DND-41 (cell line): Measurements from ENCODE around the gene RNASEH2A.

Experiments
- ATAC-seq: fragments of 200-7000 bp; cut with Tn5 transposase; 3 replicates; pipeline ENCODE4 v1.9.1; 2021; ENCODE audit warnings: low read depth; ENCODE audit not compliant: insufficient read depth
- DNase-seq: peaks from one replicate; pipeline ENCODE4 v3.0.0-alpha.2; 2020
- H2AFZ ChIP-seq: 2 replicates; pipeline ENCODE4 v1.6.0; 2012; ENCODE audit warnings: low read depth, low read length
- H3K27ac ChIP-seq: 2 replicates; pipeline ENCODE4 v1.5.1; 2012; ENCODE audit warnings: low read length, inconsistent platforms
- H3K27me3 ChIP-seq: fragments of 200-600 bp; sonication (generic); 2 replicates; pipeline ENCODE4 v1.6.0; 2012; ENCODE audit warnings: low read length, mild to moderate bottlenecking, inconsistent platforms; ENCODE audit not compliant: insufficient read depth, poor library complexity
- H3K36me3 ChIP-seq: 2 replicates; pipeline ENCODE4 v1.5.1; 2012; ENCODE audit warnings: low read length, inconsistent platforms; ENCODE audit not compliant: insufficient read depth
- H3K4me1 ChIP-seq: 2 replicates; pipeline ENCODE4 v1.5.1; 2012; ENCODE audit warnings: mild to moderate bottlenecking, low read length; ENCODE audit not compliant: insufficient read depth
- H3K4me2 ChIP-seq: 2 replicates; pipeline ENCODE4 v1.6.0; 2012; ENCODE audit warnings: mild to moderate bottlenecking, moderate library complexity, low read length, inconsistent platforms; ENCODE audit not compliant: insufficient read depth
- H3K4me3 ChIP-seq, 2 experiments: fragments of 200-600 bp in 1 of 2; shearing (Covaris generic) in 1 of 2; 2 replicates each; pipeline ENCODE4 v1.5.1; 2012 to 2016; ENCODE audit warnings: inconsistent platforms in 2 of 2, low read length in 2 of 2, mild to moderate bottlenecking in 2 of 2, low read depth in 1 of 2, moderate library complexity in 1 of 2
- H3K79me2 ChIP-seq: 2 replicates; pipeline ENCODE4 v1.6.0; 2012; ENCODE audit warnings: low read length, inconsistent platforms; ENCODE audit not compliant: insufficient read depth
- H3K9ac ChIP-seq: 2 replicates; pipeline ENCODE4 v1.6.0; 2012; ENCODE audit warnings: low read depth, mild to moderate bottlenecking, inconsistent platforms, low read length, moderate library complexity
- H3K9me3 ChIP-seq: 2 replicates; pipeline ENCODE4 v1.5.1; 2012; ENCODE audit warnings: low read length, moderate library complexity, mild to moderate bottlenecking, inconsistent platforms; ENCODE audit not compliant: insufficient read depth, severe bottlenecking
- H4K20me1 ChIP-seq: 2 replicates; pipeline ENCODE4 v1.6.0; 2012; ENCODE audit warnings: low read length; ENCODE audit not compliant: insufficient read depth
- CTCF ChIP-seq: IDR thresholded peaks from 2 replicates; pipeline ENCODE4 v1.5.1; 2012; ENCODE audit warnings: borderline replicate concordance, low read length, moderate library complexity, mild to moderate bottlenecking; ENCODE audit not compliant: poor library complexity, severe bottlenecking; ENCODE audit errors: extremely low read depth
- EZH2 ChIP-seq: IDR thresholded peaks from 3 replicates; pipeline ENCODE4 v1.6.1; 2012; ENCODE audit warnings: borderline replicate concordance, low read depth, mild to moderate bottlenecking, moderate library complexity, low read length, inconsistent platforms; ENCODE audit not compliant: severe bottlenecking

Gene RNASEH2A

GRCh38 chr19:12767666-12768065 is 38.7 kb upstream of the RNASEH2A start:
- H3K79me2 ChIP-seq = no peaks in the 10 kb centered on the region
- H2AFZ ChIP-seq = no peak overlapping the region
- no peak for ATAC-seq
- H3K4me3 ChIP-seq = no peak overlapping the region
- H3K27me3 ChIP-seq = no peaks in the 10 kb centered on the region
- H3K4me1 ChIP-seq = peaks cover 9% of the 10 kb centered on the region
- H3K36me3 ChIP-seq = no peaks in the 10 kb centered on the region
- H3K27ac ChIP-seq = no peak overlapping the region
- no peak for TF ChIP-seq EZH2
- no peak overlapping the region for H3K9ac ChIP-seq
- no peak overlapping the region for H3K4me2 ChIP-seq
- DNase-seq = no peak
- H3K9me3 ChIP-seq = no peaks in the 10 kb centered on the region
- no peaks in the 10 kb centered on the region for H4K20me1 ChIP-seq

GRCh38 chr19:12769689-12770088 is 36.7 kb upstream of the RNASEH2A start:
- TF ChIP-seq CTCF (no peak), EZH2 (no peak)
- no peak for ATAC-seq
- Histone ChIP-seq H3K27me3 (no peaks in the 10 kb centered on the region), H3K4me1 (peaks cover 11% of the 10 kb centered on the region), H3K79me2 (no peaks in the 10 kb centered on the region), H2AFZ (no peak overlapping the region), H3K9ac (no peak overlapping the region), H3K36me3 (no peaks in the 10 kb centered on the region), H4K20me1 (no peaks in the 10 kb centered on the region), H3K4me2 (no peak overlapping the region), H3K9me3 (no peaks in the 10 kb centered on the region), H3K27ac (no peak overlapping the region), H3K4me3 (no peak overlapping the region)
- no peak for DNase-seq

- no peak for DNase-seq
- Histone ChIP-seq H3K9ac (no peak overlapping the region), H3K4me2 (no peak overlapping the region), H3K36me3 (no peaks in the 10 kb centered on the region), H2AFZ (no peak overlapping the region), H3K4me3 (no peak overlapping the region), H3K4me1 (peaks cover 14% of the 10 kb centered on the region), H3K27ac (no peak overlapping the region), H3K79me2 (no peaks in the 10 kb centered on the region), H4K20me1 (no peaks in the 10 kb centered on the region), H3K27me3 (no peaks in the 10 kb centered on the region), H3K9me3 (no peaks in the 10 kb centered on the region)
- no peak for ATAC-seq
- no peak for TF ChIP-seq CTCF
- TF ChIP-seq EZH2 = no peak
These were observed 35.5 kb upstream of the RNASEH2A start for GRCh38 chr19:12770922-12771321.

GRCh38 chr19:12772323-12772722 is 34.1 kb upstream of the RNASEH2A start:
- H3K4me1 ChIP-seq = peaks cover 19% of the 10 kb centered on the region
- no peak overlapping the region for H2AFZ ChIP-seq
- no peak overlapping the region for H3K27ac ChIP-seq
- H3K36me3 ChIP-seq = no peaks in the 10 kb centered on the region
- H3K9ac ChIP-seq = no peak overlapping the region
- no peak overlapping the region for H3K4me3 ChIP-seq
- no peaks in the 10 kb centered on the region for H4K20me1 ChIP-seq
- DNase-seq (no peak), ATAC-seq (no peak)
- no peaks in the 10 kb centered on the region for H3K79me2 ChIP-seq
- no peaks in the 10 kb centered on the region for H3K27me3 ChIP-seq
- no peaks in the 10 kb centered on the region for H3K9me3 ChIP-seq
- TF ChIP-seq EZH2 (no peak), CTCF (no peak)
- H3K4me2 ChIP-seq = no peak overlapping the region
